GM18867 (cell line): ENCODE results near the gene SLC5A11.
"Not testable (repeated sequence)": the region's sequence is repeated elsewhere in the genome, so short reads cannot be mapped to it uniquely, and the experiment has no call there.

Experiments used
- ATAC-seq: cut with Tn5 transposase; IDR thresholded peaks from one replicate; pipeline ENCODE4 v1.9.1; 2021; ENCODE audit warnings: mild to moderate bottlenecking, moderate library complexity; ENCODE audit not compliant: unreplicated experiment

The SLC5A11 gene

GRCh38 chr16:24856871-24857270 lies 11.1 kb downstream of the SLC5A11 start:
- ATAC-seq = not testable (repeated sequence)

DNA sequence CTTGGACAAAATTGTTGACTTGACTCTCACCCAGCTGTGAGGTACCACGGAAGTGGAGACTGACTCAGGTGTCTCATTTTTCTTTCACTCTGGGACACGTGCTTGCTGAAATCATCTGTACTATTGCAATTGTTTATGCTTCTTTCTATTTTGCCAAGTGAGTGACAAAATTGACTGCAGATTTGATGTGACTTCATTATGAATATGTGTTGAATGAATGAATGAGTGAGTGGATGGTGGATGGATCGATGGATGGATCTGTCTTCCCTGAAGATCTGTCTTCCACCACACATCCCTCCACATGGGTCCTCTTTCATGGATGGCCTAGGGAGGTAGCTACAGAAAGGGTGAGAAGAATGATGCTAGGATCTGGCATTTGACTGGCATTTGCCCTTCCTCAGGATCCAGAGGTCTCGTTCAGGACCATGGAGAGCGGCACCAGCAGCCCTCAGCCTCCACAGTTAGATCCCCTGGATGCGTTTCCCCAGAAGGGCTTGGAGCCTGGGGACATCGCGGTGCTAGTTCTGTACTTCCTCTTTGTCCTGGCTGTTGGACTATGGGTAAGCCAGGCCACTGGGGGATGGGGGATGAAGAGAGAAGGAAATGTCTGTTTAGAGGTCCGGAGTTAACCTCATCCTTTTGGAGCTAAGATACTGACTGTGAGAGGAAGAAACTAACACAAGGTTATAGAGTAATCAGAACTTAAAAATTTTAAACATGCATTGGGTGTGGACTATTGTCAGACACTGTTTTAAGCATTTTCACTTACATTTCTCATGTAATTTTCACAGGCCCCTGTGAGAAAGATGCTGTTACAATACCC lies 12.7 kb downstream of the SLC5A11 start:
- ATAC-seq = no peak

- no peak for ATAC-seq
Observed at GRCh38 chr16:24861461-24861860, 15.7 kb downstream of the SLC5A11 start.

DNA sequence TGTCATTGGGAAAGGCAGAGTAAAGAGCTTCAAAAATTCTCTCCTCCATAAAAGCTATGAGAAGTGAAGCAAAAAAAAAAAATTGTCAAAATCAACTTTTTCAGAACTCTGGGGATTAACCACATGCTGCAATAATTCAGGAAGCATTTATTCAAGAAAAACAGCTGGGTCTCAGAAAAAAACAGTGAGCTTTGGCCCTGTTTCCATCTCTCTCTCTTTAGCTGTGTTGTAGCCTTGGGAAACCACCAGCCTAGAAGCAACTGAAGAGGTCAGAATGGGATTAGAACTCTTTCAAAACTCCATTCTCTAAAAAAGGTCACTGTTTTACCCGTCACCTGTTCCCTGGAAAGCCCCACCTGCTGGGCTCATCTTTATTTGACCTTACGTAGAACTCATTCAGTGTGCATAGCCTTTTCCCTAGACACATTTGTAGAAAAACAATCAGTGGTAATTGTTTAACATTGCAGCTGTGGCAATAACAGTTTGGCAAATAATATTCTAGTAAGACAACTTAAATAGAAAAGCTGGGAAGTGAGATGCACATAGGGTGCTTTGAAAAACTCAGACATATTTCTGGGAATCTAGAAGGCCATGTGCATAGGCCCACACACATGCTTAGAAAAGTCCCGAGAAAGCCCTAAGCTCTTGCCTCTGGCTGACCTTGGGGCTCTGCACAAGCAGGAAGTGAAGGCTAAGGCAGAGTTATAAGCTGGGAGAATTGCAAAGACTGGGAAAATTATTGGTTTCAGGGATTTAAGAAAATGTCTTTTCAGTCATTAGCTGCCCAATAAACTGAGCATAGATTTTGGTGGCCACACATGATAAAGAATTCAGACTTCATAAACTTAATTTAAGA lies 18.0 kb downstream of the SLC5A11 start:
- no peak for ATAC-seq

DNA sequence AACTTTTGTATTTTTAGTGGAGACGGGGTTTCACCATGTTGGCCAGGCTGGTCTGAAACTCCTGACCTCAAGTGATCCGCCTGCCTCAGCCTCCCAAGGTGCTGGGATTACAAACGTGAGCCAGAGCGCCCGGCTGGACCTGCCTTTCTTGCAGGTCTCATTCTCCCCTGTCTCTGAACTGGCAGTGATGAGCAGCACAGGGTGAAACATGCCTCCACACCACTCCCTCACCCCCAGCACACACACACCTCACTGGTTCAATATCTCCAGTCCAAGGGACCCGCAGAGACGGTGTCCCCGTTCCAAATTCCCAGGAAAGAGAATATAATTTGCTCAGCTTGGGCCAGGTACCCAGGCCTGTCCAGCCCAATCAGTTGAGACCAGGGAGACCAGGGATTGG lies 23.3 kb downstream of the SLC5A11 start:
- ATAC-seq = no peak

- ATAC-seq = no peak
Observed at GRCh38 chr16:24871891-24872290, 26.1 kb downstream of the SLC5A11 start.

GRCh38 chr16:24873028-24873427 lies 27.3 kb downstream of the SLC5A11 start:
- no peak for ATAC-seq

- no peak for ATAC-seq
Observed at GRCh38 chr16:24875466-24875865, 29.7 kb downstream of the SLC5A11 start.

DNA sequence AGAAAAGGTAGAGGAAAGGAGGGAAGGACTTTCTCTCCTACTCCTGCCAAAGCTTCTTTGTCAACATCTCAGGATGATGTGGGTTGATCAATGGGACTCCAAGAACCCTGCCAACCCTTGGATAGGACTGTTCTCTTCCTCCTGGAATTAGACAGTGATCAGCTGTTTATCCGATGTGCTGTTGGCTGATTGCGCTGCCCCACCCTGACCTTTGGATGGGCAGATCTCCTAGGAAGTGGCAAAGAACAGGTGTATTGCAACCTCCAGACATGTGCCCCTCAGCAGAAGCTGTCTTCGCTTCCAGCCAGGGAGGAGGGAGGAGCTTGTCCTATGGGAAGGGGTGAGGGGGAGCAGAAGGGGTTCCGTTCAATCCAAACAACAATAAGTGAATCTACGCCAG lies 30.5 kb downstream of the SLC5A11 start:
- ATAC-seq = no peak

- ATAC-seq = no peak
Observed at GRCh38 chr16:24879684-24880083, 33.9 kb downstream of the SLC5A11 start.

DNA sequence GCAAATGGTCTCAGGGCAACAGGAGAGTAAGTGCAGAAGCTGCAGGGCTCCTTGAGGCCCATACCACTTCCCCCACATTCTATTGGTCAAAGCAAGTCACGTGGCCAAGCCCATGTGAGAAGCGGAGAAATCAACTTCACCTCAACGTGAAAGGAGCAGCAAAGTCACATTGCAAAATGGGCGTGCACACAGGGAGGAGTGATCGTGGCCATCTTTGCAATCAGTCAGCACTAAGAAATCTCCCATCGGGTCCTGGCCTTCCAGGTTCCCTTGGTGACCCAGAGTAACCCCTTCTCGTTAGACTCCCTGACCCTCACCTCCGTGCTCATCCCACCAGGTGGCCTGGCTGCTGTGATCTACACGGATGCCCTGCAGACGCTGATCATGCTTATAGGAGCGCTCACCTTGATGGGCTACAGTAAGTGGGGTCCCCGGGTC lies 38.0 kb downstream of the SLC5A11 start:
- no peak for ATAC-seq

GRCh38 chr16:24887472-24887871 lies 41.7 kb downstream of the SLC5A11 start:
- ATAC-seq = no peak

DNA sequence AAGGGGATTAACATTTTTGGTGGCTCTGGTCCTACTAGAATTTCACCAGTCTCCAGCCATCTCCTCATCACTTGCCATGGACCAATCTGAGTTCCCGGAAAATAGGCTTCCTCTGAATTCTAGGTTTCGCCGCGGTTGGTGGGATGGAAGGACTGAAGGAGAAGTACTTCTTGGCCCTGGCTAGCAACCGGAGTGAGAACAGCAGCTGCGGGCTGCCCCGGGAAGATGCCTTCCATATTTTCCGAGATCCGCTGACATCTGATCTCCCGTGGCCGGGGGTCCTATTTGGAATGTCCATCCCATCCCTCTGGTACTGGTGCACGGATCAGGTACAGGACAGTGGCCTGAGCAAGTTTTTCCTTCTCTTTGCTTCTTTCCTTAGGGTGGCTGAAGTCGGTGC lies 45.0 kb downstream of the SLC5A11 start:
- ATAC-seq = no peak

DNA sequence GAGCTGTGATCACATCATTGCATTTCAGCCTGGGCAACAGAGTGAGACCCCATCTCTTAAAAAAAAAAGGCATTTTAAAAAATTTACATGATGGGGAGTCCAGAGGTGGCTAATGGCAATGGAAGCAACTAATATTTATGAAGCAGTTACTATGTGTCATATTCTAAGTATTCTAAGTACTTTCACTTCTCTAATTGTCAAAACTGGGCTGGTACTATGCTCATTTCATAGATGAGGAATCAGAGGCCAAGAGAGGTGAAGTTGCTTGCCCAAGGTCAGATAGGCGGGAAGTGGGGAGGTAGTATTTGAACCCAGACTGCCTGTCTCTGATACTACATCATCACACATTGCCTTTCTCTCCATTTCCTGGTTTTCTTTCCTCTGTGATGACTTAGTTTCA lies 50.7 kb downstream of the SLC5A11 start:
- peak; percentile 44 for ATAC-seq

DNA sequence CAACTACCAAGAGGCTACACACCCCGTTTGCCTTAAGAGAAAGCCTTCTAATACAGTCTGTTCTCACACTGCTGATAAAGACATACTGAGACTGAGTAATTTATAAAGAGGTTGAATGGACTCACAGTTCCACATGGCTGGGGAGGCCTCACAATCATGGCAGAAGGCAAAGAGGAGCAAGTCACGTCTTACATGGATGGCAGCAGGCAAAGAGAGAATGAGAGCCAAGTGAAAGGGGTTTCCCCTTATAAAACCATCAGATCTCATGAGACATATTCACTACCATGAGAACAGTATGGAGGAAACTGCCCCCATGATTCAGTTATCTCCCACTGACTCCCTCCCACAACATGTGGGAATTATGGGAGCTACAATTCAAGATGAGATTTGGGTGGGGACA lies 51.8 kb downstream of the SLC5A11 start:
- not testable (repeated sequence) for ATAC-seq

GRCh38 chr16:24900230-24900629 lies 54.5 kb downstream of the SLC5A11 start:
- ATAC-seq = no peak

- ATAC-seq = no peak
Observed at GRCh38 chr16:24906199-24906808, 60.5 kb downstream of the SLC5A11 start.

DNA sequence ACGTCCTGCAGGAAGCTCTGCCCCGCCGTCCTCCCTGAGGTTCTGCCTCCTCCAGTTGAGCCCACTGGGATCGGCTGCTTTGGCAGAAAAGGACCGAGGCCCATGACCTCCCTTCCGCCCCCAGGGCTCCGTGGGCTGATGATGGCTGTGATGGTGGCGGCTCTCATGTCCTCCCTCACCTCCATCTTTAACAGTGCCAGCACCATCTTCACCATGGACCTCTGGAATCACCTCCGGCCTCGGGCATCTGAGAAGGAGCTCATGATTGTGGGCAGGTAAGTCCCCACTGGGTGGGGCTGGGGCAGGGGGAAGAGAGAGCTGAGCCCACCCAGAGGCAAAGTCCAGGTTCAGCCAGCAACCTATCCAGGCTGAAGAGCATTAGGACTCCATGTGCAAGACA lies 61.1 kb downstream of the SLC5A11 start:
- ATAC-seq = no peak

GRCh38 chr16:24908716-24909115 lies 63.0 kb downstream of the SLC5A11 start:
- no peak for ATAC-seq

DNA sequence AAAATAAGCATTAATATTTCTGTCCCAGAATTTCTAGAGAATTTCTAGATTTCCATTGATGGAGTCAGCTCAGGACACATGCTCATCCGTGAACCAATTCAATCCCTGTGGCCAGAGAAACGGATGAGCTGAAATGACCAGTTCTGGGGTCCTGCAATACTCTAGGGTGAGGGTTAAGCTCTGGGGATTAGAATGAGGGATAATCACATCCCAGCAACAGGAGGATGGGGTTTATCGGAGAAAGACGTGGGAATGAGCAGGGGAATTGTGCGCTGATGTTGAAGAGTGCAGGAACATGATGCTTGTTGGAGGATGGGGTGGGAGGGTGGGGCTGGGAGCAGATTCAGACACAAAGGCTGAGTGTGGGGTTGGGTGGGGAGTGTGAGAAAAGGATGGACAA lies 64.1 kb downstream of the SLC5A11 start:
- ATAC-seq = no peak

DNA sequence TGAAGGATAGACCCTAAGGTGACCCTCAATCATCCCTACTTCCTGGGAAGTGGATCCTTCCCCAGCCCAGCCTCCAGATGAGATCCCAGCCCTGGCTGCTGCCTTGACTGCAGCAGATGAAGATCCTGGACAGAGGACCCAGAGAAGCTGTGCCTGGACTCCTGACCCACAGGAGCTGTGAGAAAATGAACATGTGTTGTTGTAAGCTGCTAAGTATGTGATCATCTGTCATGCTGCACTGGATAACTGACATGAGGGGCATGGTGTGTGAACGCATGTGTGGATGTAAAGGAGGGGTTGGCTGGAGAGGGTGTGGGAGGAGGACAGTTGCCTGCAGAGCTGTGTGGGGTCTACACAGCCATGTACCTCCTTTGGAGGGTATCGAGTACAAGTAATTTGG lies 69.3 kb downstream of the SLC5A11 start:
- no peak for ATAC-seq

GRCh38 chr16:24915576-24915975 lies 69.8 kb downstream of the SLC5A11 start:
- ATAC-seq = no peak
